PC-3 (cell line): Measurements from ENCODE around the gene ALG14. TPM values are rescaled to one million over a fixed set of nuclear protein-coding genes. Genes with fewer than 3 reads are reported as not detected.

ENCODE experiments used
- ATAC-seq: fragments of 200-7000 bp; cut with Tn5 transposase; 2 replicates; pipeline ENCODE4 v1.9.1; 2020; ENCODE audit warnings: mild to moderate bottlenecking, moderate library complexity
- BruUV-seq: library from RNA; stranded (reverse); fragments of 400-500 nt; replicated peaks from 2 replicates; lab custom pipeline; 2021; lab: Mats Ljungman, UMichigan
- CTCF ChIA-PET: fragments of 300-600 bp; sonication (Branson Sonifier 250); formaldehyde crosslinking; loops from one replicate; lab custom pipeline; 2022; ENCODE audit warnings: antibody characterized with exemption; lab: Charles Lee
- POLR2A ChIA-PET: fragments of 300-600 bp; sonication (Branson Sonifier 250); formaldehyde crosslinking; loops from one replicate; lab custom pipeline; 2022; ENCODE audit warnings: antibody characterized with exemption; ENCODE audit not compliant: unreplicated experiment; lab: Charles Lee
- DNase-seq: peaks from one replicate; pipeline ENCODE4 v3.0.0-alpha.2; 2015
- H2AFZ ChIP-seq: fragments of 300-600 bp; sonication (generic); 2 replicates; pipeline ENCODE4 v1.6.0; 2016; ENCODE audit warnings: antibody characterized with exemption, low read length
- H3F3A ChIP-seq: fragments of 300-600 bp; sonication (generic); one replicate; pipeline ENCODE4 v1.6.0; 2017; ENCODE audit warnings: antibody characterized with exemption, low read length, control low read depth, mild to moderate bottlenecking; ENCODE audit not compliant: unreplicated experiment
- H3K27ac ChIP-seq: fragments of 300-600 bp; sonication (generic); 2 replicates; pipeline ENCODE4 v1.5.1; 2016; ENCODE audit warnings: mild to moderate bottlenecking, low read length
- H3K27me3 ChIP-seq: fragments of 300-600 bp; sonication (generic); 2 replicates; pipeline ENCODE4 v1.6.1; 2016; ENCODE audit warnings: low read length, mixed read lengths
- H3K36me3 ChIP-seq: fragments of 300-600 bp; sonication (generic); 2 replicates; pipeline ENCODE4 v1.6.1; 2016; ENCODE audit warnings: low read depth, mixed run types, low read length, mixed read lengths
- H3K4me1 ChIP-seq: fragments of 300-600 bp; sonication (generic); 2 replicates; pipeline ENCODE4 v1.5.1; 2016; ENCODE audit warnings: low read length; ENCODE audit not compliant: insufficient read depth
- H3K4me2 ChIP-seq: fragments of 300-600 bp; sonication (generic); 2 replicates; pipeline ENCODE4 v1.6.0; 2016; ENCODE audit warnings: low read length
- H3K4me3 ChIP-seq: fragments of 300-600 bp; sonication (generic); 2 replicates; pipeline ENCODE4 v1.5.1; 2016; ENCODE audit warnings: mild to moderate bottlenecking, low read length, mixed read lengths
- H3K79me2 ChIP-seq: fragments of 300-600 bp; sonication (generic); 2 replicates; pipeline ENCODE4 v1.6.1; 2017; ENCODE audit warnings: low read length, mixed read lengths
- H3K9ac ChIP-seq: fragments of 300-600 bp; sonication (generic); 2 replicates; pipeline ENCODE4 v1.6.0; 2016; ENCODE audit warnings: mild to moderate bottlenecking, low read length
- H3K9me2 ChIP-seq: fragments of 300-600 bp; sonication (generic); replicated peaks from 2 replicates; pipeline ENCODE4 v1.6.1; 2016; ENCODE audit warnings: mixed run types, low read length, mixed read lengths
- H3K9me3 ChIP-seq: fragments of 300-600 bp; sonication (generic); 2 replicates; pipeline ENCODE4 v1.6.1; 2016; ENCODE audit warnings: low read length, mixed read lengths
- H4K20me1 ChIP-seq: fragments of 300-600 bp; sonication (generic); 2 replicates; pipeline ENCODE4 v1.6.1; 2016; ENCODE audit warnings: low read length, mixed read lengths
- CTCF ChIP-seq: fragments of 300-600 bp; sonication (generic); conservative IDR thresholded peaks from 2 replicates; pipeline ENCODE4 v1.5.1; 2017; ENCODE audit warnings: antibody characterized with exemption, low read depth, mild to moderate bottlenecking, low read length
- EZH2 ChIP-seq: fragments of 300-600 bp; sonication (generic); IDR thresholded peaks from one replicate; pipeline ENCODE4 v1.6.1; 2017; ENCODE audit warnings: antibody characterized with exemption, mild to moderate bottlenecking, low read length; ENCODE audit not compliant: unreplicated experiment
- EZH2phosphoT487 ChIP-seq: fragments of 300-600 bp; sonication (generic); IDR thresholded peaks from 2 replicates; pipeline ENCODE4 v1.6.1; 2018; ENCODE audit warnings: mild to moderate bottlenecking, antibody characterized with exemption, low read length, borderline replicate concordance
- intact Hi-C: fragments of 100-400 bp; cut with micrococcal nuclease; formaldehyde crosslinking; loops from 2 replicates; pipeline ENCODE4 v1.9.0; 2023
- total RNA-seq: library from RNA; depleted of rRNA; stranded (reverse); fragments of >200 nt; gene quantifications from 2 replicates; pipeline ENCODE4 v1.2.3, GENCODE V29; 2014

The ALG14 gene
- total RNA-seq, 1 experiment from 2014 or later: 3.4 TPM

GRCh38 chr1:95013950-95014574 lies 58.7 kb downstream of the ALG14 start:
- no peaks in the 10 kb centered on the region for H4K20me1 ChIP-seq
- CTCF ChIA-PET: no interaction called here
- intact Hi-C loops: no loop called here
- H3K36me3 ChIP-seq: no peaks in the 10 kb centered on the region
- no peak overlapping the region for H3K4me3 ChIP-seq
- no peak for TF ChIP-seq EZH2phosphoT487
- no peak for TF ChIP-seq EZH2
- TF ChIP-seq CTCF: no peak
- ATAC-seq (peak; percentile 53; the same call in 1 of the 2 replicates), DNase-seq (peak; percentile 18)
- H3K79me2 ChIP-seq: no peaks in the 10 kb centered on the region
- no peaks in the 10 kb centered on the region for H3K9me3 ChIP-seq
- BruUV-seq: no TSS peak
- H2AFZ ChIP-seq: no peak overlapping the region
- no peaks in the 10 kb centered on the region for H3K9me2 ChIP-seq
- POLR2A ChIA-PET: interaction anchor here (0.7 kb wide), 1 partner anchor 159 kb away, joined by 3 read pairs; no protein-coding TSS in a partner anchor
- H3K9ac ChIP-seq: no peak overlapping the region
- H3K27ac ChIP-seq: no peak overlapping the region
- no peaks in the 10 kb centered on the region for H3K27me3 ChIP-seq
- H3K4me1 ChIP-seq: peaks cover 15% of the 10 kb centered on the region
- no peak overlapping the region for H3K4me2 ChIP-seq
- no peaks in the 10 kb centered on the region for H3F3A ChIP-seq

GRCh38 chr1:95012389-95012788 lies 60.4 kb downstream of the ALG14 start:
- H3K4me1 ChIP-seq: peaks cover 6% of the 10 kb centered on the region; the same call in 1 of the 2 replicates
- ATAC-seq: no peak
- H3K27ac ChIP-seq: no peak overlapping the region
- ChIA-PET CTCF (no interaction called here), POLR2A (no interaction called here)
- H3K9me2 ChIP-seq: no peaks in the 10 kb centered on the region
- H2AFZ ChIP-seq: no peak overlapping the region
- no peak overlapping the region for H3K4me2 ChIP-seq
- TF ChIP-seq EZH2: no peak
- TF ChIP-seq CTCF: no peak
- no peak for TF ChIP-seq EZH2phosphoT487
- no peaks in the 10 kb centered on the region for H3K27me3 ChIP-seq
- no peaks in the 10 kb centered on the region for H3K79me2 ChIP-seq
- DNase-seq: no peak
- H3F3A ChIP-seq: no peaks in the 10 kb centered on the region
- no peaks in the 10 kb centered on the region for H3K36me3 ChIP-seq
- intact Hi-C loops: no loop called here
- BruUV-seq: no TSS peak
- no peaks in the 10 kb centered on the region for H4K20me1 ChIP-seq
- H3K9ac ChIP-seq: no peak overlapping the region
- no peaks in the 10 kb centered on the region for H3K9me3 ChIP-seq
- no peak overlapping the region for H3K4me3 ChIP-seq

GRCh38 chr1:95010158-95010557 lies 62.6 kb downstream of the ALG14 start:
- intact Hi-C loops: no loop called here
- no peak for TF ChIP-seq EZH2
- TF ChIP-seq EZH2phosphoT487: no peak
- no peak for TF ChIP-seq CTCF
- Histone ChIP-seq H3K4me1 (peaks cover 6% of the 10 kb centered on the region; the same call in 1 of the 2 replicates), H3K36me3 (no peaks in the 10 kb centered on the region), H3K79me2 (no peaks in the 10 kb centered on the region), H3K9me2 (no peaks in the 10 kb centered on the region), H3K27ac (no peak overlapping the region), H4K20me1 (no peaks in the 10 kb centered on the region), H3K4me2 (no peak overlapping the region), H3K9ac (no peak overlapping the region), H3K27me3 (no peaks in the 10 kb centered on the region), H3F3A (no peaks in the 10 kb centered on the region), H3K9me3 (no peaks in the 10 kb centered on the region), H3K4me3 (no peak overlapping the region), H2AFZ (no peak overlapping the region)
- ChIA-PET POLR2A (interaction anchor here (0.6 kb wide), 1 partner anchor 161 kb away, joined by 3 read pairs; no protein-coding TSS in a partner anchor), CTCF (no interaction called here)
- ATAC-seq: no peak
- no TSS peak for BruUV-seq
- no peak for DNase-seq
